GM19463 (cell line): ENCODE results near the gene SLC6A18.

Source experiments
- ATAC-seq: cut with Tn5 transposase; IDR thresholded peaks from one replicate; pipeline ENCODE4 v1.9.1; 2021; ENCODE audit warnings: mild to moderate bottlenecking, moderate library complexity; ENCODE audit not compliant: unreplicated experiment

Gene SLC6A18

DNA sequence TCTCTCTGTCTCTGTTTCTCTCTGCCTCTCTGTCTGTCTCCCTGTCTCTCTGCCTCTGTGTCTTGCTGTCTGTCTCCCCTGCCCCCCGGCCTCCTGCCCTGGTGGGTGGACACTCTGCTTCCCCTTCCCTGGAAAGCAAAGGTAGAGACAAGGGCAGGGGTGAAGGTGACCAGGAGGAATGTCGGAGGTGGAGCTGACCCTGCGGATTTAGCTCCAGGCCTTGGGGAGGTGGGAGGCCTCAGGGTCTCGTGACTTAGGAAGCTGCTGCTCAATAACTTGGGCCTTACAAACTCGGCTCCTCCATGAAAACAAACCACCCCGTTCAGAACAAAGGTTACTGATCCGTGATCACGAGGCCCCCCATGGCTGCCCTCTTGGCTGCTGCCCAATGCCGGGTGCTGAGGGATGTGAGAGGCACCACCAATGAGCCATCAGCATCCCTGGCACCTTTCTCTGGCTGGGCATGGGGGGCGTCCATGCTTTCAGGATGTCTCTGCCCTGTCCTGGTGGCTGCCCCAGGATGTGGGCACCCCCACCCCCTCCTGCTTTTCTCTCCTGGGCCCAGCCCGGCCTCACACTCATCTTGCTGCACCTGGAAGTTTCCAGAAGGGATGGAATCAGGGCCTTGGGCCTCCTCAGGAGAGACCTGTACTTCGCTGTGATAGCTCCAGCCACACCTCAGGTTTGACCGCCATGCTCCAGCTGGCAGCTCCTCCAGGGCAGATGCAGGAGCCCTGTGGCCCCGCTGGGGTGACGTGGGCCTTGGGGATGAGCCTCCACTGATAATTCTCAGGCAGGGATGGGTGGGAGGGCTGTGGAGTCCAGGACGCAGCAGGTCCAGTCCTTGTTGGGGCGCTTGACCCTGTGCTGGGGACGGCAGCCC is 38.6 kb upstream of the SLC6A18 start:
- no peak for ATAC-seq

DNA sequence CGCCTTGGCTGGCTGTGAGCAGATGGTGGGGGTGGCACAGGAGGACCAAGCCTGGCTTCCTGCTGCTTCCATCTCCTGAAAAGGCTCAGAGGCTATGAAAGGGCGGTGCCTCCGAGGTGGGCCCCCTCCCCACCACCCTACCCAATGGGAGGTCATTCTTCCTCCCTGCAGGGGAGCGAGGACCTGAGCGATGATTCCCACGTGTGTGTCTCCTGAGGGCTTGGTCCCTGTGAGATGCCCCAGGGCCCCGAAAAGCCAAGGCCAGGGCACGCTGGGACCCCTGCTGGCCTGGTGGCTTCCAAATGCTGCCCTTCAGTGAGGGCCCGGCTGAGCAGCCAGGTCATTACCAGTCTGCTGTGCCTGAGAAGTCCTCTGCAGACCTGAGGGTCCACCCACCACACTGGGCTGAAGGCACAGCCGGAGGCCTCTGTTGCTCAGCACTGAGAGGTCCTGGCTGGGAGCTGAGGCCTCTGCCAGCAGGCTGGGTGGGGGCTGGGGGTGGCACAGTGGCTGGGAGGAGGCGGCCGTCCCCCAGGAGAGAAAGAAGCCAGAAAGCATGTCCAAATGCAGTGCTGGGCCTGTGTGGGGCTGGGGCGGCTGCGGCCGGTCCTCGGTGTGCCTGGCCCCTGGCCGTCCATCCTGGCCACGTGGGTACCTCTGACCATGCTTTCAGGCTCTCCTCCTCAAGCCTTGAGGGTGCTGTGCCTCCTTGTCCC is 37.8 kb upstream of the SLC6A18 start:
- ATAC-seq, result no peak

DNA sequence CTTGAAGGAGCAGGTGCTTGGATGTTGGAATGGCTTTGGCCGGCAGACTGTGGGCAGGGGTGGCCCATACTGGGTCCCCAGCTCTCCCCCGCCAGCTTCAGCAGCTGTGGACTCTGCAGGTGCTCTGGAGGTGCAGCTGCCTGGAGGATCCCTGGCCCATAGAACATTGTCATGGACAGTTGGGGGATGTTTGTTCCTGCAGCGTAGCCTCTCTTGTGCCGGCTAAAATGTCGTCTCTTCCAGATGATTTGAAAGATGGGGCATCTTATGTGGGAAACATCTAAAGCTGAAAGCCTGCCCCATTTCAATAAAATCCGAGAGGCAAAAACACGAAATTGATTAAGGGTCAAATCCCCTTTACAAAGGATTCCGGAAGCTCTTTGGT is 37.2 kb upstream of the SLC6A18 start:
- no peak for ATAC-seq

DNA sequence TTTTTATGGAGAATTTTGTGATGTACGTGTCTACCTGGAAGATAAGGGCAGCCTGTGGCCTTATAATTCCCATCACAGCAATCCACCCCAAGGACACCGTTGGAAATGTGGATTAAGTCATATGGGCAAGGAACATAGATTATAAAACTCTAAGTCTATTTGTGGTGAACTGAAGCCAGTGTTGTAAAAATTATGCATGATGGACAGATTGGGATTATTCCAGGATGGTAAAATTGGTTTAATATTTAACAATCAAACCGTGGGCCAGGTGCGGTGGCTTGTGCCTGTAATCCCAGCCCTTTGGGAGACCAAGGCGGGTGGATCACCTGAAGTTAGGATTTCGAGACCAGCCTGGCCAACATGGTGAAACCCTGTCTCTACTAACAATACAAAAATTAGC is 36.7 kb upstream of the SLC6A18 start:
- no peak for ATAC-seq

DNA sequence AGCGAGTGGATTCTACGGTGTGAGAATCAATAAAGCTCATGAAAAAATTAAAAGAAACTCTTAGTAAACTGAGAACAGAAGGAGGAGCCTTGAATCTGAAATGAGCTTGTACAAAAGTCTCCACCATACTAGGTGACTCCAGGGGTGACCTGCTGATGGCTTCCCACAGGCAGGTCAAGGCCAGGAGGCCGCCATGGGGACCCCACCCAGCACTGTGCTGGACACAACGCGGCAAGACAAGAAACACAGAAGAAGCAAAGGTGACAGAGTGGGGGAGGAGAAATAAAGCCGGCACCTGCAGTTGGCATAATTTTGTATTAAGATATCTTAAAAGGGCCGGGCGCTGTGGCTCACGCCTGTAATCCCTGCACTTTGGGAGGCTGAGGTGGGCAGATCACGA is 35.9 kb upstream of the SLC6A18 start:
- no peak for ATAC-seq

DNA sequence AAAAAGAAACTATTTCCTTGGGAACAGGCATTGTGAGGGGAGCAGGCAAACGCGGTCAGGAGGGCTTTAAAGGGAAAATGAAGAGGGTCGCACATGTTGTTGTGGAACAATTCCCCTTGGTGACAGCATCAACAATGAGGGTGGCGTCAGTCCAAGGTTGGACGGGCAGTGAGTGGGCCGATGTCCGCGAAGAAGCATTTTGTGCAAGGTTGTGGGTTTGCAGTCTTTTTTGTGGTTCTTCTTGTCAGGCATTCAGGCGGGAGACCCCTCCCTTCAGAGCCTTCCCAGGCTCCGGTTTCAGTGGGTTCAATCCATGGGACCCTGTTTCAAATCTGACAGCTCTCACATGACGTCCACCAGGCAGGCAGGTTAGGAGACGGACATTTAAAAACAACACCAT is 34.9 kb upstream of the SLC6A18 start:
- ATAC-seq, result no peak

DNA sequence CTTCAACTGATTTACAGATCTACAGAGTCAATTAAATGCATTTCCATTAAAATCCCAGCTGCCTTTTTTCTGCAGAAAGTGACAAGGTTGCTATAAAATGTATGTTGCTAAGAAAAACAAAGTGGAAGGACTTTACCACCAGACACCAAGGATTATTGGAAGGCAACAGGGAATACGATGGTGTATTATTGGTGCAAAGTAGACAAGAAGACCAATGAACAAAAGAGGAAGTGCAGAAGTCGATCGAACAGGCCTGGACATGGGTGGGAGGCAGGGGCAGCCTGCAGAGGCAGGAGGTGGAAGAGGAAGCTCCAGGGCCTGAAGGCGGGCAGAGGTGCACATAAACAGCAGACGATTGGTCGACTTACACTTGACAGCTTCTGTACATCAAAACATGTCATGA is 34.3 kb upstream of the SLC6A18 start:
- no peak for ATAC-seq

DNA sequence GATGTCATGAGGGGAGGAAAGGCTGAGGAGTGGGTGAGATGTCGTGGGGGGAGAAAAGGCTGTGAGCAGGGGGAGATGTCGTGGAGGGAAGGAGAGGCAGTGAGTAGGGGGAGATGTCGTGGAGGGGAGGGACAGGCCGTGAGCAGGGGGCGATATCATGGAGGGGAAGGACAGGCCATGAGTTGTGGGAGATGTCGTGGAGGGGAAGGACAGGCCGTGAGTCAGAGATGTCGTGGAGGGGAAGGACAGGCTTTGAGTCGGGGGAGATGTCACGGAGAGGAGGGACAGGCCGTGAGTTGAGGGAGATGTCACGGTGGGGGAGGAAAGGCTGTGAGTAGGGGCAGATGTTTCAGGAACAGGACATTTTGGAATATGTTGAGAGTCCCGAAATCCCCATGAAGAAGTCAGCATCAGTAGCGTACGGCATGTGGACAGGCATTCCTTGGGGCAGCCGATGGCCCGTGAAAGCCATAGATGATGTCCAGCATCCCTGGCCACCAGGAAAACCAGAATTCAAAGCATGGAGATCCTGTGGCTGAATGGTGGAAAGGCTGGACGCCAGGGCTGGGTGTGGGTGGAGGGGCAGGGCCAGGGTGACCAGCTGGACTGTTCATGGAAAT is 32.1 kb upstream of the SLC6A18 start:
- no peak for ATAC-seq

DNA sequence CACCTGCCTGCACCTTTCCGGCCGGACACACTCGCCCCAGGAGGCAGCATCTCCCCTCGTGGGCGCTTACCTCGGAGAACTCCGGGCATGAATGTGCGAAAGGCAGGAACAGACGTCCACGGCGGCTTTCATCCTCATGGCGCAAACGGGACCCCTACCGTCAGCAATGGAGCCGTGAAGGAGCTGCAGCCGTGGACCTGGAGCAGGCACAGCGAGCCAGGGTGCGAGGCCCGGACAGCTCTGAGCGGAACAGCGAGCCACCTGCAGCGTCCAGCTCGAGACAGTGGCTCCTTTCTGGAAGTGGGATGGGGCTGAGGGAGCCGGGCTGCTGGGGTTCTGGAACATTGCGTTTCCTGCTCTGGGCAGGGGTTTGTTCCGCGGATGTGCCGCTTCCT is 31.6 kb upstream of the SLC6A18 start:
- ATAC-seq, result no peak

DNA sequence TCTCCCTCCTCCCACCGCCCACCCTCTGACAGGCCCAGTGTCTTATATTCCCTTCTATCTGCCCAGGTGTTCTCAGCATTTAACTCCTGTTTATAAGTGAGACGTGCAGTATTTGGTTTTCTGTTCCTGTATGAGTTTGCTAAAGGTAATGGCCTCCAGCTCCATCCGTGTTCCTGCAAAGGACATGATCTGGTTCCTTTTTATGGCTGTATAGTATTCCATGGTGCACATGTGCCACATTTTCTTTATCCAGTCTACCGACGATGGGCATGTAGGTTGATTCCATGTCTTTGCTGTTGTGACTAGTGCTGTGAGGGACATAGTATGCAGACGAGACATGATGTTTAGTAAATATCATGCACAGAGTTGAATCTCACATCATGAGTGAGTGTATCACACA is 30.8 kb upstream of the SLC6A18 start:
- ATAC-seq, result no peak

DNA sequence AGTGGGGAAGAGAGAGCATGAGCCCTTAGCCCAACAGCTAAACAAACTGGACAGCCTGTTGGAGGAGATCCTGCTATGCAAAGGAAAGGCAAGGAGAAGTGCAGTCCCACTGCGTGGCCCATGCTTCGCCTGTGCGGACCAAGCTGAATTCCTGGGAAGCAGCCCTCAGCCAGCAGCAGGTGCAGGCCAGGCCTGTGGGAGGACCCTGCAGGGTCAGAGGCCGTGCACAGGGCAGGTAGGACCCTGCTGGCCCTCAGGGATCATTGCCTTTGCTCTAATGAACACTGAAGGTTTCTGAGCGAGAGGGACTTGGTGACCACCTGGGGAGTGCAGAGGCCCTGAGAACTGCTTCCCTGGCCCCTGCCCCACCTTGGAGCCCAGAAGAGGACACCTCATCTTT is 29.7 kb upstream of the SLC6A18 start:
- ATAC-seq, result no peak

DNA sequence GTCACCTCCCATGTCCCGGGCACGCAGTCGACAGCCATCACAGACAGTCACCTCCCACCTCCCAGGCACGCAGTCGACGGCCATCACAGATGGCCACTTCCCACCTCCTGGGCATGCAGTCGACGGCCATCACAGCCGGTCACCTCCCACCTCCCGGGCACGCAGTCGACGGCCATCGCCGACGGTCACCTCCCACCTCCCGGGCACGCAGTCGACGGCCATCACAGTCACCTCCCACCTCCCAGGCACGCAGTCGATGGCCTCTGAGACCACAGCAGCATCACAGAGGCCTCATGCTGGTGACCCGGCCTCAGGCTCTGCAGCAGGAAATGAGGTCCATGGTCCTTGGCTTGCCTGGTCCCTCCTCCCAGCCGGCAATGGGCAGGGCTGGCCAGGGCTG is 29.3 kb upstream of the SLC6A18 start:
- ATAC-seq, result no peak

DNA sequence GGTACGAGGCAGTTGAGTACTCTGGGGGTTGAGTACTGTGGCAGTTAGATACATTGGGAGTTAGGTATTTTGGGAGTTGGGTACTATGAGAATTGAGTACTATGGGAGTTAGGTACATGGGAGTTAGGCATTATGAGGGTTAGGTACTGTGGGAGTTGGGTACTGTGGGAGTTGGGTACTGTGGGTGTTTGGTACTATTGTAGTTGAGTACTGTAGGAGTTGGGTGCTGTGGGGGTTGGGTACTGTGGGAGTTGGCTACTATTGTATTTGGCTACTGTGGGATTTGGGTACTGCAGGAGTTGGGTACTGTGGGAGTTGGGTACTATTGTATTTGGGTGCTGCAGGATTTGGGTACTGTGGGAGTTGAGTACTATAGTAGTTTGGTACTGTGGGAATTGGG is 28.6 kb upstream of the SLC6A18 start:
- no peak for ATAC-seq

DNA sequence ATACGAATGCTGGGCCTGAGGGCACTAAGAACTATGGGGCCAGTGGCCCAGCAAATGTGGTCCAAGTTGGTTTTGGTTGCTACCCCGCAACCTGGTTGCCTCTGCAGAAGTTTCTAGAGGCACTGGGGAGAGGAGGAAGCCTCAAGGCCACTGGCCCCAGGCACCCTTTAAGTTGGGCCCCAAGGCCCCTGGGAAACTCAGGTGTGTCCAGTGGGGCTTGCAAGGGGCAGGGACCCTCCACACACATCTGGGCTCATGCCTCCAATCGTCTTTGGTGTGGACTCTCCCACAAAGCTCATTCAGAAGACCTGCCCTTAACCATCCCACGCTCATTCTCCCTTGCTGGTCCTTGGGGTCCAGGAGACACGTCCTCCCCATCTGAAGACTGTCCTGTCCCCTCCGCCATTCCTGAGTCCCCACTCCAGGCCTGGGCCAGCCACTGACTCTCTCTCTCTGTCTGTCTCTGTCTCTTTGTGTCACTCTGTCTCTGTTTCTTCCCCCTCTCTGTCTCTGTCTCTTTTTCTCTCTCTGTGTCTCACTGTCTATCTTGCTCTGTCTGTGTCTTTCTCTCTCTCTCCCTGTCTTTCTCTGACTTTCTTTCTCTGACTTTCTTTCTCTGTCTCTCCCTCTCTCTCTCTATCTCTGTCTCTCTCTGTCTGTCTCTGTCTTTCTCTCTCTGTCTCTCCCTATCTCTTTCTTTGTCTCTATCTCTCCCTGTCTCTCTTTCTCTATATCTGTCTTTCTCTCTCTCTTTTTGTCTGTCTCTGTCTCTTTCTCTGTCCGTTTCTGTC is 27.1 kb upstream of the SLC6A18 start:
- no peak for ATAC-seq

DNA sequence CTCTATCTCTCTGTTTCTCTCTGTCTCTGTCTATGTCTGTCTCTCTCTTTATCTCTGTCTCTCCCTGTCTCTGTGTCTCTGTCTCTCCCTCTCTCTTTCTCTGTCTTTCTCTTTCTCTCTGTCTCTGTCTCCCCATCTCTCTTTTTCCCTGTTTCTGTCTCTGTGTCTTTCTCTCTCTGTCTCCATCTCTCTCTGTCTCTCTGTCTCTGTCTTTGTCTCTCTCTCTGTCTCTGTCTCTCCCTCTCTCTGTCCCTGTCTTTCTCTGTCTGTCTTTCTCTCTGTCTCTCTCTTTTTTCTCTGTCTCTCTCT is 25.9 kb upstream of the SLC6A18 start:
- no peak for ATAC-seq

DNA sequence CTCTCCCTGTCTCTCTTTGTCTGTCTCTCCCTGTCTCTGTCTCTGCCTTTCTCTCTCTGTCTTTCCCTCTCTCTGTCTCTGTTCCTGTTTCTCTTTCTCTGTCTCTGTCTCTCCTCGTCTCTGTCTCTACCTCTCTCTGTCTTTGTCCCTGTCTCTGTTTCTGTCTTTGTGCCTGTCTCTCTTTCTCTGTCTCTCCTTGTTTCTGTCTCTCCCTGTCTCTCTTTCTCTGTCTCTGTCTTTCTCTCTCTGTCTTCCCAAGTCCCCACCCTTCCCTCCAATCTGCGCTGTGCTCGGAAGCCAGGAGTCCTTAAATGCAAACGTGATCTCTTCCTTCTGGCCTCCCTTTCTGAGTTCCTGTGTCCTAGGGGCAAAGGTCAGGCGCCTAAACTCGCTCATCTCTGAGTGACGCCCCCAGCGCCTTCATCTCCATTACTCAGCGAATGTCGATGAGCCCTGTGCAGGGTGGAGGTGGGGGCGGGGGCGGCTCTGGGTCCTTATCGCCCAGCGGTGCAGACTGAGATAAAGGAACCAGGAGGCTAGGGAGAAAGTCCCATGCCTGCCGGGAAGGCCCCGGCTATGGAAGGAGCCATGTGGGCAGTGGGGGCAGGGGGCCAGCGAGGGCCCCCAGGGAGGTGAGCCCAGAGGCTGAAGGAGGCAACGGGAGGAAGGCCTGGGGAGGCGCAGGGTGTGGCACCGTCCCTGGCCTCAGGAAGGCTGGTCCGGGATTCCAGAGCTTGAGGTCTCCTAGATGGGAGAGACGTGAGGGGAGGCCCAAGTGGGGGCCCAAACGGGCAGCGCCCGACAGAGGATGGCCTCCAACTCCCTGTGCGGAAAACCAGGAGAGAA is 25.3 kb upstream of the SLC6A18 start:
- ATAC-seq, result no peak

DNA sequence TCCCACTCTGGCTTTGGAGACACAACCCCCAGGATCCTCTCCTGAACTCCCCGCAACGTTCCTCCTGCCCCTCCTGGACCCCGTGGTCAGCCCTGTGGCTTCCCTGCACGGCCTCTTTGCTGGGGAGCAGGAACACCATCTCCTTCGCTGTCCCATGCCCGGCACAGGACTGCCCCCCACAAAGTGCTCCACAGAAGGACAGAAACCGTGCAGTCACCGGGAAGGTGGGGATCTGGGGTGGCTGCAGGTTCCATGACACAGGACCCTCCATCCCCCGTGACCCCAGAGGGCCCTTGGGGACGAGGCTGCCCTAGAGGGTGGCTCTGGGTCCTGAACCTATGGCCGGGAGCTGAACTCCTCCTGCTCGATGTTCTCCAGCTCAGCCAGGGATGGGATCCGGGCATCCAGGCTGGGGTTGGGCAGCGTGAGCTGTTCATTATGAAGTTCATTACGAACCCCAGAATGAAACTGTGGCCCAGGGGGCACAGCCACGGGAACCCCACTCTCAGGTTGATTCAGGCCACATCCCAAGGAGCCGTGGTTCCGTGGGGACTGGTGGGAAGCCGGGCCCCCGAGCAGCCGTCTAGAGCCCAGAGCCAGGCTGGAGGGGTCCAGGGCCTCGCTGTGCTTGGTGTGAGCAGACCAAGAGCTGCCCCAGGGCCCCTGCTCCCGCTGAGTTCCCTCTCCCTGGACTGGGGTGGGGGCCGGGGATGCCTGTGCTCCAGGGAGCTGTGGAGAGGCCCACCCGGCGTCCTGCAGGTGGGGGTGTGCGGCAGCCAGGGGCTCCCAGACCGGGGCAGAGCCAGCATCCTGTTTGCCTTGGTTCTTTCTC is 24.5 kb upstream of the SLC6A18 start:
- no peak for ATAC-seq

DNA sequence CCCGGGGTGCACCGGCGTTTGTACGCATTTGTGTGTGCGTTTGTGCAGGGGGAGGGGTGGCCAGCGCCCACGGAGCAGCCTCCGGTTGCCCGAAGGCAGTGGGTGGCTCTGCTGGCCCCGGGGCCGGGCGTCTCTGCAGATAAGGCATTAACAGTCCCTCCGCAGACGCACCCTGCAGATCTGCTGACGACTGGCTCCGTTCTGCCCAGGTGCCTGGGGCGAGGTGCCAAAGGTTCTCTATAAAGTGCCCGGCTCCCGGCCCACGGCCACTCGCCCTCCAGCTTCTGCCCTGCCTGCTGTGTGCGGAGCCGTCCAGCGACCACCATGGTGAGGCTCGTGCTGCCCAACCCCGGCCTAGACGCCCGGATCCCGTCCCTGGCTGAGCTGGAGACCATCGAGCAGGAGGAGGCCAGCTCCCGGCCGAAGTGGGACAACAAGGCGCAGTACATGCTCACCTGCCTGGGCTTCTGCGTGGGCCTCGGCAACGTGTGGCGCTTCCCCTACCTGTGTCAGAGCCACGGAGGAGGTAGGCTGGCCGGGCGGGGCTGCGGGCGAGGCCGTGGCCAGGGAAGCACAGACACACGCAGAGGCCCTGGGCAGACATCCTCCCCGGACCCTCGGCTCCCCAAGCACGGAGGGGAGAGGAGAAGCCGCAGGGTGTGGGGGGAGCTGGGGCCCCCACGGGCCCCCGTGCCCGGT is 23.7 kb upstream of the SLC6A18 start, which contains the start of gene SLC6A19:
SLC6A19 (plus strand) TSS at position 269 of the 699 bp plus-strand sequence; CDS start at position 325, 56 bp downstream.
- no peak for ATAC-seq
